ENCODE data around the gene PRIMA1. TPM values are rescaled to one million over a fixed set of nuclear protein-coding genes. Genes with fewer than 3 reads are reported as not detected.

PRIMA1 gene
- total and polyA plus RNA-seq, 2 experiments from 2014 or later, result 2.1 to 3.5 TPM

DNA sequence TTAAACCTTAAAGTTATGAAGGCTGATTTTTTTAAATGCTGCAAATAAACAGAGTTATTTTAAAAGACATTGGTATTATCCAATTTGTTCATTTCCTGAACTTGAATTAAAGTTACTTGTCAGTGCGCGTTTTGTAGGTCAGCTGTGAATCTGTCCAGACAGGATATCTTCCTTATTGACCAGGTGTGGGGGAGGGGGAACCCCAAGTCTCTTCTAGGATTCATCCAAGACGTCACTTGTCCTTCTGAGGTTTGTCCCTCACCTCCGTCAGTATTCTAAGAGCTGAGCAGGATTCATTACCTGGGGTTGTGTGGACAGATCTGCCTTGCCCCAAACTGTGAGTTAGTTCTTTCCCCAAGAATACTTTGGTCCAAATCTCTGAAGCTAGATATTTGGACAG lies 8.8 kb upstream of the PRIMA1 start (continued):
- no peak for TF ChIP-seq REST (IDR thresholded peaks at IDR 0.05; ENCODE audit: unreplicated experiment)

GRCh38 chr14:93794756-93795155 lies 6.5 kb upstream of the PRIMA1 start:
- H3K27me3 ChIP-seq (ENCODE audit: insufficient read depth), result peaks cover 6% of the 10 kb centered on the region; the same call in 1 of the 2 replicates
- no peak for DNase-seq (ENCODE audit: low spot score)
- TF ChIP-seq, protein P1, sequence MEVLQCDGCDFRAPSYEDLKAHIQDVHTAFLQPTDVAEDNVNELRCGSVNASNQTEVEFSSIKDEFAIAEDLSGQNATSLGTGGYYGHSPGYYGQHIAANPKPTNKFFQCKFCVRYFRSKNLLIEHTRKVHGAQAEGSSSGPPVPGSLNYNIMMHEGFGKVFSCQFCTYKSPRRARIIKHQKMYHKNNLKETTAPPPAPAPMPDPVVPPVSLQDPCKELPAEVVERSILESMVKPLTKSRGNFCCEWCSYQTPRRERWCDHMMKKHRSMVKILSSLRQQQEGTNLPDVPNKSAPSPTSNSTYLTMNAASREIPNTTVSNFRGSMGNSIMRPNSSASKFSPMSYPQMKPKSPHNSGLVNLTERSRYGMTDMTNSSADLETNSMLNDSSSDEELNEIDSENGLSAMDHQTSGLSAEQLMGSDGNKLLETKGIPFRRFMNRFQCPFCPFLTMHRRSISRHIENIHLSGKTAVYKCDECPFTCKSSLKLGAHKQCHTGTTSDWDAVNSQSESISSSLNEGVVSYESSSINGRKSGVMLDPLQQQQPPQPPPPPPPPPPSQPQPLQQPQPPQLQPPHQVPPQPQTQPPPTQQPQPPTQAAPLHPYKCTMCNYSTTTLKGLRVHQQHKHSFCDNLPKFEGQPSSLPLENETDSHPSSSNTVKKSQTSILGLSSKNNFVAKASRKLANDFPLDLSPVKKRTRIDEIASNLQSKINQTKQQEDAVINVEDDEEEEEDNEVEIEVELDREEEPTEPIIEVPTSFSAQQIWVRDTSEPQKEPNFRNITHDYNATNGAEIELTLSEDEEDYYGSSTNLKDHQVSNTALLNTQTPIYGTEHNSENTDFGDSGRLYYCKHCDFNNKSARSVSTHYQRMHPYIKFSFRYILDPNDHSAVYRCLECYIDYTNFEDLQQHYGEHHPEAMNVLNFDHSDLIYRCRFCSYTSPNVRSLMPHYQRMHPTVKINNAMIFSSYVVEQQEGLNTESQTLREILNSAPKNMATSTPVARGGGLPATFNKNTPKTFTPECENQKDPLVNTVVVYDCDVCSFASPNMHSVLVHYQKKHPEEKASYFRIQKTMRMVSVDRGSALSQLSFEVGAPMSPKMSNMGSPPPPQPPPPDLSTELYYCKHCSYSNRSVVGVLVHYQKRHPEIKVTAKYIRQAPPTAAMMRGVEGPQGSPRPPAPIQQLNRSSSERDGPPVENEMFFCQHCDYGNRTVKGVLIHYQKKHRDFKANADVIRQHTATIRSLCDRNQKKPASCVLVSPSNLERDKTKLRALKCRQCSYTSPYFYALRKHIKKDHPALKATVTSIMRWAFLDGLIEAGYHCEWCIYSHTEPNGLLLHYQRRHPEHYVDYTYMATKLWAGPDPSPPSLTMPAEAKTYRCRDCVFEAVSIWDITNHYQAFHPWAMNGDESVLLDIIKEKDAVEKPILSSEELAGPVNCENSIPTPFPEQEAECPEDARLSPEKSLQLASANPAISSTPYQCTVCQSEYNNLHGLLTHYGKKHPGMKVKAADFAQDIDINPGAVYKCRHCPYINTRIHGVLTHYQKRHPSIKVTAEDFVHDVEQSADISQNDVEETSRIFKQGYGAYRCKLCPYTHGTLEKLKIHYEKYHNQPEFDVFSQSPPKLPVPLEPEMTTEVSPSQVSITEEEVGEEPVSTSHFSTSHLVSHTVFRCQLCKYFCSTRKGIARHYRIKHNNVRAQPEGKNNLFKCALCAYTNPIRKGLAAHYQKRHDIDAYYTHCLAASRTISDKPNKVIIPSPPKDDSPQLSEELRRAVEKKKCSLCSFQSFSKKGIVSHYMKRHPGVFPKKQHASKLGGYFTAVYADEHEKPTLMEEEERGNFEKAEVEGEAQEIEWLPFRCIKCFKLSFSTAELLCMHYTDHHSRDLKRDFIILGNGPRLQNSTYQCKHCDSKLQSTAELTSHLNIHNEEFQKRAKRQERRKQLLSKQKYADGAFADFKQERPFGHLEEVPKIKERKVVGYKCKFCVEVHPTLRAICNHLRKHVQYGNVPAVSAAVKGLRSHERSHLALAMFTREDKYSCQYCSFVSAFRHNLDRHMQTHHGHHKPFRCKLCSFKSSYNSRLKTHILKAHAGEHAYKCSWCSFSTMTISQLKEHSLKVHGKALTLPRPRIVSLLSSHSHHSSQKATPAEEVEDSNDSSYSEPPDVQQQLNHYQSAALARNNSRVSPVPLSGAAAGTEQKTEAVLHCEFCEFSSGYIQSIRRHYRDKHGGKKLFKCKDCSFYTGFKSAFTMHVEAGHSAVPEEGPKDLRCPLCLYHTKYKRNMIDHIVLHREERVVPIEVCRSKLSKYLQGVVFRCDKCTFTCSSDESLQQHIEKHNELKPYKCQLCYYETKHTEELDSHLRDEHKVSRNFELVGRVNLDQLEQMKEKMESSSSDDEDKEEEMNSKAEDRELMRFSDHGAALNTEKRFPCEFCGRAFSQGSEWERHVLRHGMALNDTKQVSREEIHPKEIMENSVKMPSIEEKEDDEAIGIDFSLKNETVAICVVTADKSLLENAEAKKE (CRISPR knock-in tag; IDR thresholded peaks at IDR 0.05), result no peak
- no peak for TF ChIP-seq ETS1 (IDR thresholded peaks at IDR 0.05)
- peaks cover 2% of the 10 kb centered on the region; the same call in 1 of the 2 replicates for H3K4me1 ChIP-seq (ENCODE audit: insufficient read depth)
- Mint-ChIP-seq H3K27ac (no peak overlapping the region), H3K27me3 (ENCODE audit: insufficient read depth, low read depth, poor library complexity) (peaks cover 11% of the 10 kb centered on the region), H3K9me3 (peaks cover 3% of the 10 kb centered on the region; the same call in 1 of the 3 replicates), H3K4me1 (peaks cover 5% of the 10 kb centered on the region; the same call in 2 of the 3 replicates), H3K4me3 (no peak overlapping the region), H3K36me3 (ENCODE audit: low read depth) (no peaks in the 10 kb centered on the region; the same call in 2 of the 3 replicates)
- ATAC-seq, result no peak
- no peak overlapping the region for H3K27ac ChIP-seq (ENCODE audit: low read depth)
- H3K79me2 ChIP-seq (replicated peaks; ENCODE audit: insufficient read depth), result no peaks in the 10 kb centered on the region
- H2AFZ ChIP-seq, result no peak overlapping the region
- H3F3A ChIP-seq (replicated peaks; ENCODE audit: low read depth), result 0 out of 2 replicates have a peak, but pooled peaks cover 3% of the 10 kb centered on the region
- H3K9me2 ChIP-seq (ENCODE audit: insufficient read depth), result peaks cover 5% of the 10 kb centered on the region; the same call in 1 of the 2 replicates
- H3K4me3 ChIP-seq, result no peak overlapping the region
- no peaks in the 10 kb centered on the region for H3K36me3 ChIP-seq (ENCODE audit: insufficient read depth)
- H4K20me1 ChIP-seq (replicated peaks; ENCODE audit: insufficient read depth), result no peaks in the 10 kb centered on the region
- H3K4me2 ChIP-seq, result no peak overlapping the region

Data from GM23338 (cell line).